Nephron progenitor cell (in vitro differentiated cells): ENCODE measurements around the gene TSEN15.

Experiments used
- DNase-seq: peaks from one replicate; pipeline ENCODE4 v3.0.0; 2021
- H3K27ac Mint-ChIP-seq: 2 replicates; pipeline ENCODE4 v1.8.0; 2021; ENCODE audit warnings: mild to moderate bottlenecking, moderate library complexity, mixed read lengths
- H3K27me3 Mint-ChIP-seq: 2 replicates; pipeline ENCODE4 v1.8.0; 2021; ENCODE audit warnings: mild to moderate bottlenecking, low read depth, mixed read lengths; ENCODE audit not compliant: poor library complexity
- H3K36me3 Mint-ChIP-seq: 2 replicates; pipeline ENCODE4 v1.8.0; 2021; ENCODE audit warnings: low read depth, mixed read lengths
- H3K4me1 Mint-ChIP-seq: 2 replicates; pipeline ENCODE4 v1.8.0; 2021; ENCODE audit warnings: mixed read lengths
- H3K4me3 Mint-ChIP-seq: 2 replicates; pipeline ENCODE4 v1.8.0; 2021; ENCODE audit warnings: mild to moderate bottlenecking, moderate library complexity, mixed read lengths
- H3K9me3 Mint-ChIP-seq: 2 replicates; pipeline ENCODE4 v1.8.0; 2021; ENCODE audit warnings: mild to moderate bottlenecking, moderate library complexity, mixed read lengths
- TF ChIP-seq, protein P1 (sequence below): fragments of 200-600 bp; sonication (generic); IDR thresholded peaks from 2 replicates; pipeline ENCODE4 v1.5.0; 2021; ENCODE audit warnings: antibody characterized with exemption

The TSEN15 gene

DNA sequence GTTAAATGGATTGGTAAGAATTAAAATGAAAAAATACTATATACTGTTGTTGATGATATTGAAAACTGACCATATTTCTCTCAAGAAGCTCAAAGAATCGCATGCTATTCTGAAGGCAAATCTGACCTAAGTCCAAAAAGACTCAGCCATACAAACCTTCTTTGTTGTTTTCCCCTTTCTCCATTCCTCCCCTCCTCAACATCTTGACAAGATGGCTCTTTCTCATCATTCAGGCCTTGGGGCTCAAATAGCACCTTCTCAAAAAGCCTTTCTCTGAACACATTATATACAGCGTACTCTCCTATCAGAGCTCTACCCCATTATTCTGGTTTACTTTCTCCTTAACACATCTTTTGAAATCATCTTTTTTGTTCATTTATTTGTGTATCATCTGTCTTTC lies 31.2 kb upstream of the TSEN15 start:
- TF ChIP-seq, protein P1, sequence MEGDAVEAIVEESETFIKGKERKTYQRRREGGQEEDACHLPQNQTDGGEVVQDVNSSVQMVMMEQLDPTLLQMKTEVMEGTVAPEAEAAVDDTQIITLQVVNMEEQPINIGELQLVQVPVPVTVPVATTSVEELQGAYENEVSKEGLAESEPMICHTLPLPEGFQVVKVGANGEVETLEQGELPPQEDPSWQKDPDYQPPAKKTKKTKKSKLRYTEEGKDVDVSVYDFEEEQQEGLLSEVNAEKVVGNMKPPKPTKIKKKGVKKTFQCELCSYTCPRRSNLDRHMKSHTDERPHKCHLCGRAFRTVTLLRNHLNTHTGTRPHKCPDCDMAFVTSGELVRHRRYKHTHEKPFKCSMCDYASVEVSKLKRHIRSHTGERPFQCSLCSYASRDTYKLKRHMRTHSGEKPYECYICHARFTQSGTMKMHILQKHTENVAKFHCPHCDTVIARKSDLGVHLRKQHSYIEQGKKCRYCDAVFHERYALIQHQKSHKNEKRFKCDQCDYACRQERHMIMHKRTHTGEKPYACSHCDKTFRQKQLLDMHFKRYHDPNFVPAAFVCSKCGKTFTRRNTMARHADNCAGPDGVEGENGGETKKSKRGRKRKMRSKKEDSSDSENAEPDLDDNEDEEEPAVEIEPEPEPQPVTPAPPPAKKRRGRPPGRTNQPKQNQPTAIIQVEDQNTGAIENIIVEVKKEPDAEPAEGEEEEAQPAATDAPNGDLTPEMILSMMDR = no peak
- peak overlapping the region; percentile 52 for H3K27ac Mint-ChIP-seq
- peaks cover 46% of the 10 kb centered on the region for H3K4me1 Mint-ChIP-seq

DNA sequence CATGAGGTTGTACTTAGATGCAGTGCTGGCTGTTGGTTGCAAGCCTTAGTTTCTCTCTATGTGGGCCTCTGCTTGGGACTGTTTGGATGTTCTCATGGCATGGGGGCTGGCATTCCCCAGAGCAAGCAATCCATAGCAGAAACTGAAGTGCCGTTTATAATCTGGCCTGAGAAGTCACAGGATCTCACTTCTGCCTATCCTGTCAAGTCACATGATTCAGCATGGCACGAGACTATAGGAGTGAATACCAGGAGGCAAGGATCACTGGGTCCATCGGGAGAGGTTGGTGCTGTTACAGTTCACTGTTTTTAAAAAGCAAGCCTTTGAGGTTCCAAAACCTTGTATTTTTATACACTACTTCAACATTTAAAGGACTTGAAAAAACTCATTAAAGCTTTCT lies 30.7 kb upstream of the TSEN15 start:
- no peak for DNase-seq
- TF ChIP-seq, protein P1 = no peak
- Mint-ChIP-seq H3K27ac (no peak overlapping the region), H3K4me1 (peaks cover 52% of the 10 kb centered on the region), H3K4me3 (no peak overlapping the region), H3K27me3 (no peaks in the 10 kb centered on the region), H3K36me3 (no peaks in the 10 kb centered on the region), H3K9me3 (no peaks in the 10 kb centered on the region)

More for the DNA sequence above, 31.2 kb upstream of the TSEN15 start:
- Mint-ChIP-seq H3K9me3 (no peaks in the 10 kb centered on the region), H3K4me3 (no peak overlapping the region), H3K36me3 (no peaks in the 10 kb centered on the region), H3K27me3 (no peaks in the 10 kb centered on the region)
- no peak for DNase-seq

DNA sequence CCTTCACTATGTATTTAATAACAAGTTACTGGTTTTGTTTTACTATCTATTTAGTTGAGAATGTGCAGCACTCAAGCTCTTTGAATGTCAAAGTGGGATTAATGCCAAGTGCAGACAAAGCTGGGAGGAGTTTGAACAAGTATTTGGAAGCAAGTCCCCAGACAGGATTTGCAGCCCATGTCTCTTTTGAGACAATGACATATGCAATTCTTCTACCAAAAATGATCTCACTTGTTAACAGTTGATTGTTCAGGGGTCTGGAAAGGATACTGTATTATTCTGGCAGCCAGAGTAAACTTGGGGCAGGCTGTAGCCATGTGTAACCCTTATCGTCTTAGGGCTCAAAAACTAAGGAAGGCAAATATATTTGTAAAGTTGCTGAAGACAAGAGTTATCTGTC lies 29.8 kb upstream of the TSEN15 start:
- Mint-ChIP-seq H3K27ac (peak overlapping the region; percentile 97), H3K4me1 (peaks cover 52% of the 10 kb centered on the region)

DNA sequence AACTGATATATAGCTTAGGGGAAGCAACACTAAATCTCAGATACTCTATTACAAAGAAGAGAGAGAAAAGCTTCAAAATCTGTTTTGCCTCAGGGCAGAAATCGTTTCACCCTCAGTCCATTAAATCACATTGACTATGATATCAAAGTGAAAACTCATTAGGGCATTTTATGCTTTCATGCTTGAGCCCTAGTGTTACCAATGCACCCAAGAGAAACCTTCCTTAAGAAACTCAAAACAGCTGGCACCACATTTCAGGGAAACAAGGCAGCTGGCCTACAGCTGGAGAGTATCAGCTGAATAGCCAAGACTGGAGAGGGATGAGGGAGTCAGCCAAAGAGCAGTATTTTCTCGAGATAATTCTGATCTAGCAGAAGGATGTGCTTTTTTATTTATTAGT lies 28.9 kb upstream of the TSEN15 start:
- peaks cover 52% of the 10 kb centered on the region for H3K4me1 Mint-ChIP-seq
- H3K4me3 Mint-ChIP-seq = peak overlapping the region; percentile 11
- no peaks in the 10 kb centered on the region for H3K9me3 Mint-ChIP-seq
- peak overlapping the region; percentile 97 for H3K27ac Mint-ChIP-seq
- H3K36me3 Mint-ChIP-seq = no peaks in the 10 kb centered on the region
- TF ChIP-seq, protein P1 = no peak
- H3K27me3 Mint-ChIP-seq = no peaks in the 10 kb centered on the region
- no peak for DNase-seq

More for the DNA sequence above, 29.8 kb upstream of the TSEN15 start:
- no peak for DNase-seq
- TF ChIP-seq, protein P1 = no peak
- H3K36me3 Mint-ChIP-seq = no peaks in the 10 kb centered on the region
- H3K9me3 Mint-ChIP-seq = no peaks in the 10 kb centered on the region
- H3K27me3 Mint-ChIP-seq = no peaks in the 10 kb centered on the region
- H3K4me3 Mint-ChIP-seq = no peak overlapping the region

DNA sequence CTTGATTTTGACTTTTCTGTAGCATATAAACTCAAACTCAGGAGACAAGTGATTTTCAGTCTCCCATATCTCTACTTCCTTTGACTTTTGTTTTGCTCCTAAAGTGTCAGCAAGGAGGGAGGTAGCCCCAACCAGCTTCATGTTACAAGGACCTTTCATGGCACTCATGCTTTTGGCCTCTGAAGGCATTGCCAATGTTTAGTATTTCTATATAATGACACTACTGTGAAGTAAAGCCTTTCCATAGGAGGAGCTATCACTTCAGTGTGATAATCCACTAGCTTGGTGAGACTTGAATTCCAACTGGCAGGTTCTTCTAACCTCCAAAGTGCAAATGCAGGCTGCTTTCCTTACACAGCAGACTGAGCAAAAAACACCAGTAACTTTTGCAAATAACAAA lies 28.4 kb upstream of the TSEN15 start:
- no peak for DNase-seq
- Mint-ChIP-seq H3K4me3 (no peak overlapping the region), H3K36me3 (no peaks in the 10 kb centered on the region), H3K4me1 (peaks cover 52% of the 10 kb centered on the region), H3K27me3 (no peaks in the 10 kb centered on the region), H3K9me3 (no peaks in the 10 kb centered on the region), H3K27ac (peak overlapping the region; percentile 97)
- TF ChIP-seq, protein P1 = no peak

DNA sequence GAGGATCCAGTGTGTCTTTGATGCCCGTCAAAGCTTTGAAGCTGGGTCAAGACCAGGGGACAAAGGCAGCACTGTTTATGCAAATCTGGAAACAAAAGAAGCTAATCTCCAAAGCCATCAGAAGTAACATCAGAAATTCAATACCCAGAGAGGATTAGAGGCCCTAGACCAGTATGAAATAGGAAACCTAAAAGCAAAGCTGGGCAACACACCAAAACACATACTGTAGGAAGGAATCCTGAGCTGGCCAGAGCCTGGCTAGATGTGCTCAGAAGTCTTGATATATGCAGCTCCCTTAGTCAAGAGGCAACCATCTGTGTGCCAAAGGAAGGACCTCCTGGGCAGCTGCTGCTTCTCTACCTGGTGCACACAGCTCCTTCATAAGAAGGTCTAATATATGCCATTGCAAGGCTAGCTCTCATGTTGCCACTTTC lies 26.3 kb upstream of the TSEN15 start:
- Mint-ChIP-seq H3K4me3 (peak overlapping the region; percentile 7), H3K27ac (peak overlapping the region; percentile 85)

More for the DNA sequence above, 26.3 kb upstream of the TSEN15 start:
- no peak for DNase-seq
- TF ChIP-seq, protein P1 = no peak
- H3K9me3 Mint-ChIP-seq = no peaks in the 10 kb centered on the region
- H3K36me3 Mint-ChIP-seq = no peaks in the 10 kb centered on the region
- peaks cover 46% of the 10 kb centered on the region for H3K4me1 Mint-ChIP-seq
- no peaks in the 10 kb centered on the region for H3K27me3 Mint-ChIP-seq
